ENCODE data around the gene FAM133A.

DNA sequence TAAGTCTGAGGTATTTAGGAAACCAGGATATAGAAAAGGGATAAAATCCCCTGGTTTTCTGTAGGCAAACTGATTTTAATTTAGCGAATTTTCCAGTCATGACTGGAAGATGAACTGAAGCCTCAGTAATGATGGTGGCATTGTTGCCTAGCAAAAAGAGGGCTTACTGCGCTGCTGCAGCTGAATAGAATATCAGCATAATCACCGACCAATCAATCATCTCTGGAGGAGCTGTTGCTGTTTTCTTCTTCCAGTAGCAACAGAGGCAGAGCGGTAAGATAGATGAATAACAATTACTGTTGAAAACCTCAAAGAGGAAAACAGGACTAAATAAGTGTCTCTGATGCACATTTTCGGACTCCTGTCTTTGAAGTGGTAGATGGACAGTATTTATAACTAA is 86.2 kb downstream of the FAM133A start:
- TF ChIP-seq, protein P1, sequence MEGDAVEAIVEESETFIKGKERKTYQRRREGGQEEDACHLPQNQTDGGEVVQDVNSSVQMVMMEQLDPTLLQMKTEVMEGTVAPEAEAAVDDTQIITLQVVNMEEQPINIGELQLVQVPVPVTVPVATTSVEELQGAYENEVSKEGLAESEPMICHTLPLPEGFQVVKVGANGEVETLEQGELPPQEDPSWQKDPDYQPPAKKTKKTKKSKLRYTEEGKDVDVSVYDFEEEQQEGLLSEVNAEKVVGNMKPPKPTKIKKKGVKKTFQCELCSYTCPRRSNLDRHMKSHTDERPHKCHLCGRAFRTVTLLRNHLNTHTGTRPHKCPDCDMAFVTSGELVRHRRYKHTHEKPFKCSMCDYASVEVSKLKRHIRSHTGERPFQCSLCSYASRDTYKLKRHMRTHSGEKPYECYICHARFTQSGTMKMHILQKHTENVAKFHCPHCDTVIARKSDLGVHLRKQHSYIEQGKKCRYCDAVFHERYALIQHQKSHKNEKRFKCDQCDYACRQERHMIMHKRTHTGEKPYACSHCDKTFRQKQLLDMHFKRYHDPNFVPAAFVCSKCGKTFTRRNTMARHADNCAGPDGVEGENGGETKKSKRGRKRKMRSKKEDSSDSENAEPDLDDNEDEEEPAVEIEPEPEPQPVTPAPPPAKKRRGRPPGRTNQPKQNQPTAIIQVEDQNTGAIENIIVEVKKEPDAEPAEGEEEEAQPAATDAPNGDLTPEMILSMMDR (IDR thresholded peaks at IDR 0.05; ENCODE audit: poor library complexity) = no peak
- no peak for TF ChIP-seq EZH2 (IDR thresholded peaks at IDR 0.05; ENCODE audit: borderline replicate concordance)
